NT2/D1 (cell line): ENCODE data around the gene SDC3.

ENCODE experiments used
- SUZ12 ChIP-seq: IDR thresholded peaks from 2 replicates; pipeline ENCODE4 v1.6.1; 2011; ENCODE audit not compliant: insufficient read length, insufficient read depth; ENCODE audit errors: extremely low read depth
- YY1 ChIP-seq: IDR thresholded peaks from 2 replicates; pipeline ENCODE4 v1.6.1; 2011; ENCODE audit not compliant: insufficient read length, insufficient read depth
- ZNF274 ChIP-seq: IDR thresholded peaks from 2 replicates; pipeline ENCODE4 v1.6.1; 2011; ENCODE audit warnings: mild to moderate bottlenecking, low read depth, low read length

- TF ChIP-seq SUZ12 (no peak), ZNF274 (no peak), YY1 (no peak)
Measured at GRCh38 chr1:30875916-30876315, 32.6 kb downstream of the SDC3 start.
